Transverse colon (tissue), 4 donors: Measurements from ENCODE around the gene KCNH2. TPM values are rescaled to one million over a fixed set of nuclear protein-coding genes. Genes with fewer than 3 reads are reported as not detected.

ENCODE experiments used
- DNase-seq: peaks from one replicate; pipeline ENCODE4 v3.0.0-alpha.2; 2019
- H3K27ac ChIP-seq, 4 donors: fragments of 200-600 bp; sonication (generic); 2 replicates each; pipeline ENCODE4 v1.5.1; 2016 to 2018; ENCODE audit warnings: inconsistent platforms in 4 of 4
- H3K27me3 ChIP-seq: fragments of 200-600 bp; sonication (generic); 2 replicates; pipeline ENCODE4 v1.5.1; 2017; ENCODE audit warnings: inconsistent platforms
- H3K36me3 ChIP-seq, 4 donors: fragments of 200-600 bp; sonication (generic); 2 replicates each; pipeline ENCODE4 v1.5.1; 2017 to 2019; ENCODE audit warnings: inconsistent platforms in 4 of 4
- H3K4me1 ChIP-seq, 4 donors: fragments of 200-600 bp; sonication (generic); 2 replicates each; pipeline ENCODE4 v1.5.1; 2017 to 2020; ENCODE audit warnings: inconsistent platforms in 4 of 4
- H3K4me3 ChIP-seq, 4 donors: fragments of 200-600 bp; sonication (generic); 1 replicate in 1 of 4; 2 replicates in 3 of 4; pipeline versions ENCODE4 v1.5.1 to v1.6.1; 2017 to 2019; ENCODE audit warnings: inconsistent platforms in 4 of 4
- H3K9me3 ChIP-seq, 2 donors: fragments of 200-600 bp; sonication (generic); 2 replicates each; pipeline ENCODE4 v1.5.1; 2017 to 2019; ENCODE audit warnings: inconsistent platforms in 2 of 2
- CTCF ChIP-seq, 5 experiments: fragments of 200-600 bp in 3 of 5; fragments of 450-650 bp in 2 of 5; sonication (generic) in 3 of 5; IDR thresholded peaks; 1 replicate in 2 of 5; 2 replicates in 3 of 5; pipeline ENCODE4 v1.5.1; 2016 to 2017; ENCODE audit warnings: antibody characterized with exemption in 5 of 5, inconsistent platforms in 3 of 5, mild to moderate bottlenecking in 2 of 5, moderate library complexity in 1 of 5
- EP300 ChIP-seq: sonication (generic); formaldehyde crosslinking; IDR thresholded peaks from one replicate; pipeline ENCODE4 v1.6.1; 2017; ENCODE audit warnings: antibody characterized with exemption, low read depth
- POLR2A ChIP-seq: fragments of 450-650 bp; IDR thresholded peaks from one replicate; pipeline ENCODE4 v1.6.1; 2016; ENCODE audit warnings: antibody characterized with exemption, mild to moderate bottlenecking, moderate library complexity
- POLR2AphosphoS5 ChIP-seq, 3 donors: sonication (generic); formaldehyde crosslinking; IDR thresholded peaks; one replicate each; pipeline ENCODE4 v1.6.1; 2016; ENCODE audit warnings: antibody characterized with exemption in 3 of 3
- WGBS, 2 donors: methylation state at CpG; one replicate each; pipeline ENCODE4 v1.1.5; 2018; ENCODE audit warnings: low coverage in 1 of 2; 5-methylcytosine and 5-hydroxymethylcytosine counted together
- in situ Hi-C, 4 donors: fragments of 200-750 bp; cut with MboI; loops; one replicate each; pipeline versions ENCODE4 v1.15.0 to v1.15.1; 2017; ENCODE audit warnings: low sequenced_read_pairs in 3 of 4, low pct_ligation_motif_present in 1 of 4, low pct_unique_long_range_greater_than_20kb in 1 of 4
- intact Hi-C: fragments of 100-400 bp; cut with DNase I; formaldehyde crosslinking; loops from one replicate; pipeline ENCODE4 v1.15.1; 2023; ENCODE audit warnings: low total_unique reads
- total RNA-seq, 4 donors: library from RNA; depleted of rRNA; stranded (reverse); fragments of >200 nt; gene quantifications; one replicate each; pipeline ENCODE4 v1.1.0, GENCODE V29; 2016

The KCNH2 gene
- total RNA-seq, 4 donors from 2014 or later, result 9.5 to 39.0 (median 19.3) TPM

GRCh38 chr7:150923802-150924201 lies 54.3 kb downstream of the KCNH2 start:
- no peak for DNase-seq
- intact Hi-C loops (no loop called here), in situ Hi-C loops (no loop called here)
- H3K27me3 ChIP-seq, result no peaks in the 10 kb centered on the region
- peaks cover 5 to 16% (median 13%) of the 10 kb centered on the region in 4 donors for H3K4me1 ChIP-seq
- H3K4me3 ChIP-seq, result no peak overlapping the region
- no peaks in the 10 kb centered on the region for H3K9me3 ChIP-seq
- TF ChIP-seq POLR2AphosphoS5 (IDR thresholded peaks at IDR 0.05) (no peak), POLR2A (no peak), CTCF (IDR thresholded peaks at IDR 0.05) (no peak), EP300 (no peak)
- H3K36me3 ChIP-seq, result no peaks in the 10 kb centered on the region
- 35 to 57% methylated on average over 1 of the region's 1 CpG for WGBS, 2 donors
- H3K27ac ChIP-seq, result no peak overlapping the region

GRCh38 chr7:150923196-150923595 lies 54.9 kb downstream of the KCNH2 start:
- Histone ChIP-seq H3K27ac (no peak overlapping the region), H3K27me3 (no peaks in the 10 kb centered on the region), H3K36me3 (no peaks in the 10 kb centered on the region), H3K9me3 (no peaks in the 10 kb centered on the region), H3K4me3 (no peak overlapping the region), H3K4me1 (peaks cover 5 to 21% (median 15%) of the 10 kb centered on the region in 4 donors)
- intact Hi-C loops, result no loop called here
- TF ChIP-seq CTCF (IDR thresholded peaks at IDR 0.05) (no peak), EP300 (no peak), POLR2A (no peak), POLR2AphosphoS5 (IDR thresholded peaks at IDR 0.05) (no peak)
- DNase-seq, result no peak
- in situ Hi-C loops, result no loop called here

GRCh38 chr7:150919160-150919559 lies 59.0 kb downstream of the KCNH2 start:
- intact Hi-C loops, result no loop called here
- Histone ChIP-seq H3K4me1 (peaks cover 5 to 18% (median 14%) of the 10 kb centered on the region in 4 donors), H3K4me3 (no peak overlapping the region), H3K27ac (no peak overlapping the region), H3K27me3 (no peaks in the 10 kb centered on the region), H3K9me3 (no peaks in the 10 kb centered on the region), H3K36me3 (no peaks in the 10 kb centered on the region)
- in situ Hi-C loops, result no loop called here
- 88% methylated on average over 10 of the region's 10 CpGs for WGBS, 2 donors
- DNase-seq, result no peak
- TF ChIP-seq POLR2A (no peak), EP300 (no peak), CTCF (IDR thresholded peaks at IDR 0.05) (no peak), POLR2AphosphoS5 (IDR thresholded peaks at IDR 0.05) (no peak)

DNA sequence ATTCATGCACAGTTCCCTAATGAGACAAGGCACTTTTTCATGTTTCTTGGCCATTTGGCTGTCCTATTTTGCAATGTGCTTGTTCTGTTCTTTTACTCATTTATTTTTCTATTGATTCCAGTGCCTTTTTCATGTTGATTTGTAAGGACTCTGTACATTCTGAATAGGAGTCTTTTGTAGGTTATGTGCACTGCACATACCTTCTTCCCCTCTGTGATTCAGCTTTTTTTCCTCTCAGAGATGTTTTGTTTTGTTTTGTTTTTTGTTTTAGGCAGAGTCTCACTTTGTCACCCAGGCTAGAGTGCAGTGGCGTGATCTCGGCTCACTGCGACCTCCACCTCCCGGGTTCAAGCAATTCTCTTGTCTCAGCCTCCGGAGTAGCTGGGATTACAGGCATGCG lies 59.7 kb downstream of the KCNH2 start:
- no peak for DNase-seq
- no peaks in the 10 kb centered on the region for H3K36me3 ChIP-seq
- intact Hi-C loops, result no loop called here
- H3K27me3 ChIP-seq, result no peaks in the 10 kb centered on the region
- peak overlapping the region in 3 of 4 donors; percentile 9 to 33 (median 24) for H3K27ac ChIP-seq
- H3K4me3 ChIP-seq, result no peak overlapping the region
- in situ Hi-C loops, result no loop called here
- no peaks in the 10 kb centered on the region for H3K9me3 ChIP-seq
- 84% methylated on average over 6 of the region's 6 CpGs; no CpG with 5 or more reads in 1 of the 2 donors for WGBS, 2 donors
- no peak for TF ChIP-seq POLR2A
- no peak for TF ChIP-seq EP300
- no peak for TF ChIP-seq POLR2AphosphoS5 (IDR thresholded peaks at IDR 0.05)
- no peak for TF ChIP-seq CTCF (IDR thresholded peaks at IDR 0.05)
- peaks cover 2 to 11% (median 6%) of the 10 kb centered on the region in 4 donors for H3K4me1 ChIP-seq
